ENCODE results near the gene GDF7.

GRCh38 chr2:20689428-20690264 is 22.7 kb downstream of the GDF7 start:
- TF ChIP-seq CTCF (IDR thresholded peaks at IDR 0.05) (no peak), POLR2A (IDR thresholded peaks at IDR 0.05) (no peak)
